ENCODE data around the gene BUB1.
"Not testable (repeated sequence)": the region's sequence is repeated elsewhere in the genome, so short reads cannot be mapped to it uniquely, and the experiment has no call there.

The BUB1 gene

GRCh38 chr2:110660558-110660957 lies 17.3 kb downstream of the BUB1 start:
- DNase-seq (ENCODE audit: extremely low spot score, insufficient read length, low read depth), result no peak
- FAIRE-seq, result no peak

- DNase-seq (ENCODE audit: extremely low spot score, insufficient read length, low read depth), result no peak
Measured at GRCh38 chr2:110659248-110659647, 18.6 kb downstream of the BUB1 start.

GRCh38 chr2:110657724-110658305 lies 20.0 kb downstream of the BUB1 start:
- no peak for DNase-seq (ENCODE audit: extremely low spot score, insufficient read length, low read depth)
- FAIRE-seq, result no peak

More at GRCh38 chr2:110659248-110659647, 18.6 kb downstream of the BUB1 start:
- FAIRE-seq, result no peak

GRCh38 chr2:110655701-110656100 lies 22.2 kb downstream of the BUB1 start:
- no peak for DNase-seq (ENCODE audit: extremely low spot score, insufficient read length, low read depth)
- FAIRE-seq, result no peak

- DNase-seq (ENCODE audit: extremely low spot score, insufficient read length, low read depth), result no peak
- FAIRE-seq, result no peak
Measured at GRCh38 chr2:110653861-110654260, 24.0 kb downstream of the BUB1 start.

GRCh38 chr2:110650346-110650745 lies 27.5 kb downstream of the BUB1 start:
- FAIRE-seq, result no peak
- DNase-seq (ENCODE audit: extremely low spot score, insufficient read length, low read depth), result no peak

- FAIRE-seq, result no peak
- no peak for DNase-seq (ENCODE audit: extremely low spot score, insufficient read length, low read depth)
Measured at GRCh38 chr2:110647777-110648176, 30.1 kb downstream of the BUB1 start.

GRCh38 chr2:110645616-110646015 lies 32.2 kb downstream of the BUB1 start:
- FAIRE-seq (no peak), DNase-seq (ENCODE audit: extremely low spot score, insufficient read length, low read depth) (no peak)

GRCh38 chr2:110644357-110644756 lies 33.5 kb downstream of the BUB1 start:
- no peak for DNase-seq (ENCODE audit: extremely low spot score, insufficient read length, low read depth)
- no peak for FAIRE-seq

- no peak for DNase-seq (ENCODE audit: extremely low spot score, insufficient read length, low read depth)
- no peak for FAIRE-seq
Measured at GRCh38 chr2:110642360-110642759, 35.5 kb downstream of the BUB1 start.

- FAIRE-seq, result no peak
- no peak for DNase-seq (ENCODE audit: extremely low spot score, insufficient read length, low read depth)
Measured at GRCh38 chr2:110639972-110640371, 37.9 kb downstream of the BUB1 start.

GRCh38 chr2:110638952-110639695 lies 38.7 kb downstream of the BUB1 start:
- FAIRE-seq, result no peak

GRCh38 chr2:110638004-110638403 lies 39.9 kb downstream of the BUB1 start:
- FAIRE-seq, result no peak
- no peak for DNase-seq (ENCODE audit: extremely low spot score, insufficient read length, low read depth)

More at GRCh38 chr2:110638952-110639695, 38.7 kb downstream of the BUB1 start:
- no peak for DNase-seq (ENCODE audit: extremely low spot score, insufficient read length, low read depth)

GRCh38 chr2:110637093-110637492 lies 40.8 kb downstream of the BUB1 start:
- DNase-seq (ENCODE audit: extremely low spot score, insufficient read length, low read depth) (no peak), FAIRE-seq (no peak)

GRCh38 chr2:110635949-110636628 lies 41.8 kb downstream of the BUB1 start:
- not testable (repeated sequence) for FAIRE-seq; DNase-seq (ENCODE audit: extremely low spot score, insufficient read length, low read depth)

- not testable (repeated sequence) for FAIRE-seq; DNase-seq (ENCODE audit: extremely low spot score, insufficient read length, low read depth)
Measured at GRCh38 chr2:110627348-110627747, 50.5 kb downstream of the BUB1 start.

GRCh38 chr2:110619326-110619939 lies 58.4 kb downstream of the BUB1 start:
- not testable (repeated sequence) for FAIRE-seq; DNase-seq (ENCODE audit: extremely low spot score, insufficient read length, low read depth)

GRCh38 chr2:110613927-110614326 lies 63.9 kb downstream of the BUB1 start:
- not testable (repeated sequence) for DNase-seq (ENCODE audit: extremely low spot score, insufficient read length, low read depth); FAIRE-seq

GRCh38 chr2:110610613-110611250 lies 67.1 kb downstream of the BUB1 start:
- not testable (repeated sequence) for DNase-seq (ENCODE audit: extremely low spot score, insufficient read length, low read depth)

More at GRCh38 chr2:110610613-110611250, 67.1 kb downstream of the BUB1 start:
- not testable (repeated sequence) for FAIRE-seq
